ENCODE measurements around the gene PDE10A.
"Not testable (repeated sequence)": the region's sequence is repeated elsewhere in the genome, so short reads cannot be mapped to it uniquely, and the experiment has no call there.

PDE10A gene

DNA sequence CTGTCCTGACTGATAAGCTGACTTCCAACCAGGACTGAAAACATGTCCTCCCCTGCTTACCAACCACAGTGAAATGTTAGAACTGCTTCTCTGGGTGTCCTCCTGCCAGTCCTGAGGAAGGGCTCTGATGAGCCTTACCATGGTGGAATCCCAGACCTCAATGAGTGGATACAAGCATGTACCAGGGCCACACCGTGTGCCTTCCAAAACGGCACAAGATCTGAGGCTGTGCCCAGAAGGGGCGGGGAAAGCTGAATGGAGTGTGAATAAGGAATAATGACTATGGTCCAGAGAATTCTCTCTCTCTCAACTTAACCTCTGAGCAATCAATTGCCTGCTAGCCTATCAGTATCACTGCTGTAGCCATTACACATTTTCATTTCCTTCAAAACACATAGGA is 51.7 kb downstream of the PDE10A start:
- Histone ChIP-seq H4K20me1 (no peaks in the 10 kb centered on the region), H3K4me1 (peaks cover 9 to 23% (median 17%) of the 10 kb centered on the region in 10 experiments), H3K27me3 (no peaks in the 10 kb centered on the region), H3K9me3 (replicated peaks in 1 of 11) (no peaks in the 10 kb centered on the region), H3K4me3 (no peak overlapping the region), H3K9ac (no peak overlapping the region), H3K36me3 (no peaks in the 10 kb centered on the region), H3K27ac (no peak overlapping the region), H3K4me2 (no peak overlapping the region)
- TF ChIP-seq Cebpa-rat (IDR thresholded peaks at IDR 0.05), result no peak

DNA sequence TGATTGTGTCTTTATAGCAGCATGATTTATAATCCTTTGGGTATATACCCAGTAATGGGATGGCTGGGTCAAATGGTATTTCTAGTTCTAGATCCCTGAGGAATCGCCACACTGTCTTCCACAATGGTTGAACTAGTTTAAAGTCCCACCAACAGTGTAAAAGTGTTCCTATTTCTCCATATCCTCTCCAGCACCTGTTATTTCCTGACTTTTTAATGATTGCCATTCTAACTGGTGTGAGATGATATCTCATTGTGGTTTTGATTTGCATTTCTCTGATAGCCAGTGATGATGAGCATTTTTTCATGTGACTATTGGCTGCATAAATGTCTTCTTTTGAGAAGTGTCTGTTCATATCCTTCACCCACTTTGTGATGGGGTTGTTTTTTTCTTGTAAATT is 54.5 kb downstream of the PDE10A start:
- not testable (repeated sequence) for H3K36me3 ChIP-seq; H3K4me1 ChIP-seq; H3K9ac ChIP-seq; H3K4me2 ChIP-seq; H3K9me3 ChIP-seq (replicated peaks in 1 of 11); H3K27me3 ChIP-seq; H3K4me3 ChIP-seq; H3K27ac ChIP-seq; H4K20me1 ChIP-seq

DNA sequence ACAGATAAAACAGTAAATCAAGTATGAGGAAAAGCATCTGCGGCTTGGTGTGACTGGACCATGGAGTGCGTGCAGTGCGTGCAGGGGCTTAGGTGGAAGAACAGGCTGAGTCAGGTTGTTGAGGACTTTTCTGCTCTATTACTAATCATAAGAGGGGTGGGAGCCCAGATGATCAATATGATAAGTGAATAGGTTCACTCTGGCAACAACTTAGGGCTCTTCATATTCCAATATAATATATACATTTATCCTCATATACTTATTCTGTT is 56.4 kb downstream of the PDE10A start:
- Histone ChIP-seq H3K9ac (no peak overlapping the region), H3K4me2 (no peak overlapping the region), H3K4me3 (no peak overlapping the region), H3K27me3 (no peaks in the 10 kb centered on the region), H3K9me3 (replicated peaks in 1 of 11) (no peaks in the 10 kb centered on the region), H3K36me3 (no peaks in the 10 kb centered on the region), H3K27ac (no peak overlapping the region), H4K20me1 (no peaks in the 10 kb centered on the region), H3K4me1 (no peaks in the 10 kb centered on the region)
- TF ChIP-seq Cebpa-rat (IDR thresholded peaks at IDR 0.05), result no peak

DNA sequence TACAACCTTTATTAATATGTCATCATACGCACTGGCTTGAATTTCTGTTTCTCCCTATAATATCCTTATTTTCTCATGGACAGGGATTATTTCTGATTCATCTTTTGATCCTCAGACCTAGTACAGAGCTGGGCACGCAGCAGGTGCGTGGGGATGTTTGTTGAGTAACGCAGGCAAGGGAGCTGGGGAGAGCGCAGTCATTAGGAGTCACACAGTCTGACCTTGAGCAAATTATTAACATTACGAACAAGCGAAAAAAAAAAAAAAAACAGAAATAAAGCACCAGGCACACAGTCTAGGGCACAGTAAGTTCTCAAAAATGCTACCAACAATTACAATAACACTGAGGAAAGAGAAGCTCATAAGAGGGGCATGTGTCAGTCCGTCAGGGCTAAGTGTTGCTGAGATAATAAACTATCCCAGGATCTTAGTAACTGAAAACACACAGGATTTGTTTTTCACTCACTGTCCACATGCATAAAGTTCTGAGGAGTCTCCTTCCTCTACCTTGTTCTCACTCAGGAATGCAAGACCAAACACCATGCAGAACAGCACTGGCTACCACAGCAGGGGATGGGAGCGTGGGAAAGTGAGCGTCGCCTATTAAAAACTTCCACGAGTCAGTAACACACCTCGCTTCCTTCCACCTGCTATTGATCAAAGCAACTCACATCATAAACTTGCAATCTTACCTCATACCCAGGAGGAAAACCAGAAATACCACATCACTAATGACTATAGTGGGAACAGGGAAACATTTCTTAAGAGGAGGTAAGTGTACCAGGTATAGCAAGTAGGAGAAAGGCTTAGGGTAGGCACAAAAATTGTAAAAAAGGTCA is 56.9 kb downstream of the PDE10A start:
- Histone ChIP-seq H3K4me2 (no peak overlapping the region), H3K9me3 (replicated peaks in 1 of 11) (0 out of 22 replicates have a peak, but pooled peaks cover 0 to under 1% (median 0%) of the 10 kb centered on the region in 11 experiments), H3K4me3 (no peak overlapping the region), H3K36me3 (no peaks in the 10 kb centered on the region), H3K27ac (no peak overlapping the region), H3K9ac (no peak overlapping the region), H3K4me1 (no peaks in the 10 kb centered on the region), H4K20me1 (no peaks in the 10 kb centered on the region), H3K27me3 (no peaks in the 10 kb centered on the region)
- no peak for TF ChIP-seq Cebpa-rat (IDR thresholded peaks at IDR 0.05)

DNA sequence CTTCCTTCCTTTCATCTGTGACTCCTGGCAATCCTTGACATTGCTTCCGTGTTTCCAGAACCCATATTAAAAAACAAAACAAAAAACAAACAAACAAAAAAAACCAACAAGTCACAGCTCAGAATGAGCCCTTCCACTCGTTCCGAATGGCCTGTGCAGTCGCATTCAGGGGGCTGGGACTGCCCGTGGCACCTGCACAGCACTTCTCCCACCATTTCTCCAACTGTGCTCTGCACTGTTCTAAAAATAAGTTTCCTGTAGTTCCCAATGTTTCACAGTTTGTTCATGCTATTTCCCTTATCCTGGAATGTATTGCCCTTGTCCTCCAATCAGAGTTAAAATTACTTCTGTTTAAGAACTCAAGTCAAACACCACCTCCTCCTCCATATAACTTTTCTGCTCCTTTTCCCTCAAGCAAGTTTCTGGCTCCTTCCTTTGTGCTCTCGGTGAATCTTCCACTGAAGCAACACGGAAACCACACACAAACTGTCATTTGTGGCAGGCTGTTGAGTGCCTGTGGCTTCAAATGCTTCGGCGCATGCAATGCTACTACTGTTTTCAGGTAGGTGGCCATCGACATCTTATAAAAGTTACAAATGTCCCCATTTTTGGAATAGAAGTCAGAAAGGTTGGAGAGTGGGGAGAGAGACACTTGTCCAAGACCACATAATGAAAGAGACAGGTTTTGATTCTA is 57.7 kb downstream of the PDE10A start:
- Histone ChIP-seq H3K36me3 (no peaks in the 10 kb centered on the region), H3K27ac (no peak overlapping the region), H3K4me3 (no peak overlapping the region), H4K20me1 (no peaks in the 10 kb centered on the region), H3K9me3 (replicated peaks in 1 of 11) (peaks cover 0 to 8% (median 0%) of the 10 kb centered on the region in 11 experiments; a peak in 1 of 22 replicates), H3K4me2 (no peak overlapping the region), H3K4me1 (no peaks in the 10 kb centered on the region), H3K27me3 (no peaks in the 10 kb centered on the region), H3K9ac (no peak overlapping the region)
- TF ChIP-seq Cebpa-rat (IDR thresholded peaks at IDR 0.05), result no peak

DNA sequence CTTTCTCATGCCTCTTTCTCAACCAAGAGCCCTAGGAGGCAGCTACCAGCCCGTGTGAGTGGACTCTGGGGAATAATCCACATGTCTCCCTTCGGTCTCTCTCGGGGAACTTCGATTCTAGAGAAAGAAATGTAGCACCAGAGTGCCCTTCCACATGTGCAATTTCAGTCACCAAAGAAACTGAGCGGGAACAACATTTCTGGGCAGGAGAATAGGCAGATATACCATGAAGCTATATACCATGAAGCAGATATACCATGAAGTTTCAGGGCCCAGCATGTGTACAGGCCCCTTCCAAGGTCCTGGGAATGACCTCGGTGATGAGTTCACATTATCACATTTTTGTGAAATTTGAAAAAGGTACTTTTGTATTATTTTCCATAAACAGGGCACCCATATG is 60.8 kb downstream of the PDE10A start:
- no peak overlapping the region for H3K9ac ChIP-seq
- no peaks in the 10 kb centered on the region for H3K36me3 ChIP-seq
- no peak overlapping the region for H3K27ac ChIP-seq
- no peak overlapping the region for H3K4me3 ChIP-seq
- TF ChIP-seq Cebpa-rat (IDR thresholded peaks at IDR 0.05), result no peak
- H4K20me1 ChIP-seq, result no peaks in the 10 kb centered on the region
- peaks cover 0 to 8% (median 0%) of the 10 kb centered on the region in 11 experiments; a peak in 1 of 22 replicates for H3K9me3 ChIP-seq (replicated peaks in 1 of 11)
- H3K4me1 ChIP-seq, result no peaks in the 10 kb centered on the region
- H3K27me3 ChIP-seq, result no peaks in the 10 kb centered on the region
- H3K4me2 ChIP-seq, result no peak overlapping the region

DNA sequence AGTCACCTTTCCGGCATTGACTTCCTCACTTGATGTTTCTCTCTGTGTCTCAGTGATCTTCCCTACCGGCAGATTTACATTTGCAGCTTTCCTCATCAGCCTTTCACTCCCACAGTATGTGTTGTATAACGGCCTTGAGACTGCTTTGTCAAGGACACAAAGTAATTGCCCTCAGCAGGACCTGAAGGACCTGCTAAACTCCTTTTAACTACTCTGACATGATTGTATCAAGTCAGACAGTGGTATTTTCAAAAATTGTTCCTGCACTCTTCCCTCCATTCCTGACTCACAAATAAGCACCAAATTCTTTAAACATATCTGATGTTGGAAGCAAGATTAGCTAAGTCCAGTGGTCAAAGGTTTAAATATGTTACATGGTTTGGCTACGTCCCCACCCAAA is 62.4 kb downstream of the PDE10A start:
- Histone ChIP-seq H3K4me1 (no peaks in the 10 kb centered on the region), H4K20me1 (no peaks in the 10 kb centered on the region), H3K27ac (no peak overlapping the region), H3K4me2 (no peak overlapping the region), H3K36me3 (no peaks in the 10 kb centered on the region), H3K9ac (no peak overlapping the region), H3K27me3 (no peaks in the 10 kb centered on the region), H3K9me3 (replicated peaks in 1 of 11) (peaks cover 0 to 8% (median 0%) of the 10 kb centered on the region in 11 experiments; a peak in 1 of 22 replicates), H3K4me3 (no peak overlapping the region)
- TF ChIP-seq Cebpa-rat (IDR thresholded peaks at IDR 0.05), result no peak

DNA sequence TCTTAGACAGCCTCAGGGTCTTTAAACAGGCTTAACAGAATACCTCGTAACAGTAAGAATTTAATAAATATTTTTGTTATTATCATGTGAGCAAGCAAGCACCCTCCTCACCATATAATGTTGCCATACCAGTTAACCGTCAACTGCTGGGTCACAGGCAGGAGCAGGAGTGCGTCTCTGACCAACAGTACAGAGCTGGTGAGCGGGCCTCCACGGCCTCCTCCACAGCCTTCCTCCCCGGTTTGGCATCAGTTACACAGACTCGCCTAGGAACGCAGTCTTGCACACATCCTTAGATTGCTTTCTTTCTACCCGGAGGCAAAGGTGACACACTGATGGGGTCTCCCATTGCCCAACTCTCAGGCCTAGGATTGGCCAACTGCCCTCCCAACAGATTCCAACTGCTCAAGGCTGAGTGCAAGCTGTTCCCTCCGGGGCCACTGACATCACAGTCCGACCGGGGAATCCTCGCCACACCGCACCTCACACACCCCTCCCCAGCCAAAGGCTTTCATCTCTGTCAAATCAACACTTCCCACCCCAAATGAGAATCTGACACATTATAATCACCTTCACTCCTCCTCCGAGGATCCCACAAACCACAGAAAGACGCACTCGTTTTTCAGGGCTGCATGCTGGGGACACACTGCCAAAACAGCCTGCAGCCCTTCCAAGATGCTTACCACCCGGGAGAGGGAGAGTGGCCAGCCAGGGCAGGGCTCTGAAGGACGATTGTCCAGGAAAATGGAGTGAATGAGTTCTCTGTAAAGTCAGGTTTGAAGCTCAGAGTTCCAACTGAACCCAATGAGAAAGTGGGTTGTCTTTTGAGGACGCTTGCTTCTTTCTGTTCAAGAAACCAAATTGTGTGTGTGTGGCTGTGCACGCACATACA is 63.2 kb downstream of the PDE10A start:
- no peak overlapping the region for H3K9ac ChIP-seq
- H3K27me3 ChIP-seq, result no peaks in the 10 kb centered on the region
- no peak for TF ChIP-seq Cebpa-rat (IDR thresholded peaks at IDR 0.05)
- H3K4me1 ChIP-seq, result no peaks in the 10 kb centered on the region
- H3K36me3 ChIP-seq, result no peaks in the 10 kb centered on the region
- H3K27ac ChIP-seq, result no peak overlapping the region
- H3K4me2 ChIP-seq, result no peak overlapping the region
- peaks cover 0 to 8% (median 0%) of the 10 kb centered on the region in 11 experiments; a peak in 1 of 22 replicates for H3K9me3 ChIP-seq (replicated peaks in 1 of 11)
- no peak overlapping the region for H3K4me3 ChIP-seq
- H4K20me1 ChIP-seq, result no peaks in the 10 kb centered on the region

DNA sequence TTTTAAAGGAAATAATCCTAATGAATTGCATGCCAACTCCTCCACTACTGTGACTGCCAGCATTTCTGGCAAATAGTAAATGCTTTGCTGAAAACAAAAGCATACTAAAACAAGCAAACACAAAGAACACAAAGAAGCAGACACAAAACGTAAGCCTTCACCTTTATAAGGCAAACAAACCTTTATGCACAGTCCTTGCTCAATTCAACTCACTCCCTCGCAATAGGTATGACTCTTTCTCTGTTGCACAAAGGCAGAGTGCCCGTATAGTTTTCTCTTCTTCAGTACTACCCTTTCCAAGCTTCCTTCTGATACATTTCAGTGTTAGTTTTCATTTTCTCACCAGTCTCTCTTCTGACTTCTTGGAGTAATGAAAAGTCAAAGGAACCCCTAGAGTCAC is 63.9 kb downstream of the PDE10A start:
- TF ChIP-seq Cebpa-rat (IDR thresholded peaks at IDR 0.05), result no peak

More for the DNA sequence above, 63.9 kb downstream of the PDE10A start:
- Histone ChIP-seq H3K27ac (no peak overlapping the region), H4K20me1 (no peaks in the 10 kb centered on the region), H3K4me2 (no peak overlapping the region), H3K36me3 (no peaks in the 10 kb centered on the region), H3K27me3 (no peaks in the 10 kb centered on the region), H3K9ac (no peak overlapping the region), H3K9me3 (replicated peaks in 1 of 11) (peaks cover 0 to 8% (median 0%) of the 10 kb centered on the region in 11 experiments; a peak in 1 of 22 replicates), H3K4me1 (no peaks in the 10 kb centered on the region), H3K4me3 (no peak overlapping the region)
